SJCRH30 (cell line): ENCODE results near the gene KCNH4. TPM values are rescaled to one million over a fixed set of nuclear protein-coding genes. Genes with fewer than 3 reads are reported as not detected.
"Not testable (repeated sequence)": the region's sequence is repeated elsewhere in the genome, so short reads cannot be mapped to it uniquely, and the experiment has no call there.

ENCODE experiments used
- DNase-seq, 2 experiments: peaks; one replicate each; pipeline ENCODE4 v3.0.0-alpha.2; 2015 to 2020
- H3K27ac ChIP-seq: fragments of 250-450 bp; sonication (Bioruptor Pico); 2 replicates; pipeline ENCODE4 v1.5.1; 2020; ENCODE audit warnings: mild to moderate bottlenecking, moderate library complexity
- H3K27me3 ChIP-seq: fragments of 250-450 bp; sonication (Bioruptor Pico); 2 replicates; pipeline ENCODE4 v1.5.1; 2020; ENCODE audit warnings: mild to moderate bottlenecking, moderate library complexity
- H3K36me3 ChIP-seq: fragments of 250-450 bp; sonication (Bioruptor Pico); 2 replicates; pipeline ENCODE4 v1.5.1; 2020; ENCODE audit warnings: mild to moderate bottlenecking, moderate library complexity
- H3K4me1 ChIP-seq: fragments of 250-450 bp; sonication (Bioruptor Pico); 2 replicates; pipeline ENCODE4 v1.5.1; 2020; ENCODE audit warnings: mild to moderate bottlenecking, moderate library complexity
- H3K4me3 ChIP-seq: fragments of 250-450 bp; sonication (Bioruptor Pico); 2 replicates; pipeline ENCODE4 v1.5.1; 2020; ENCODE audit warnings: mild to moderate bottlenecking, moderate library complexity
- H3K9me3 ChIP-seq: fragments of 250-450 bp; sonication (Bioruptor Pico); replicated peaks from 2 replicates; pipeline ENCODE4 v1.5.1; 2020; ENCODE audit warnings: mild to moderate bottlenecking, moderate library complexity
- total RNA-seq: library from RNA; depleted of rRNA; stranded (reverse); fragments of >200 nt; shearing (Covaris generic); gene quantifications from 2 replicates; pipeline ENCODE4 v1.2.3, GENCODE V29; 2014

The KCNH4 gene
- total RNA-seq, 1 experiment from 2014 or later = 0.04 TPM

- H3K27ac ChIP-seq, DNase-seq, H3K4me3 ChIP-seq, H3K4me1 ChIP-seq, H3K9me3 ChIP-seq, H3K27me3 ChIP-seq: not testable (repeated sequence)
- peaks cover 15% of the 10 kb centered on the region for H3K36me3 ChIP-seq
Measured at GRCh38 chr17:42143138-42143537, 37.8 kb downstream of the KCNH4 start.

GRCh38 chr17:42142371-42142896 is 38.5 kb downstream of the KCNH4 start:
- no peak overlapping the region for H3K27ac ChIP-seq
- H3K4me1 ChIP-seq = peaks cover 4% of the 10 kb centered on the region; the same call in 1 of the 2 replicates
- DNase-seq = peak in 1 of 2 experiments; percentile 19
- H3K9me3 ChIP-seq = no peaks in the 10 kb centered on the region
- no peak overlapping the region for H3K4me3 ChIP-seq
- peaks cover 15% of the 10 kb centered on the region for H3K36me3 ChIP-seq
- H3K27me3 ChIP-seq = no peaks in the 10 kb centered on the region

- H3K27me3 ChIP-seq = no peaks in the 10 kb centered on the region
- no peak overlapping the region for H3K4me3 ChIP-seq
- H3K36me3 ChIP-seq = peaks cover 16% of the 10 kb centered on the region
- no peaks in the 10 kb centered on the region for H3K9me3 ChIP-seq
- no peak overlapping the region for H3K27ac ChIP-seq
- H3K4me1 ChIP-seq = peaks cover 4% of the 10 kb centered on the region; the same call in 1 of the 2 replicates
- no peak for DNase-seq
Measured at GRCh38 chr17:42141382-42141781, 39.6 kb downstream of the KCNH4 start.

- H3K4me3 ChIP-seq, DNase-seq, H3K27ac ChIP-seq, H3K4me1 ChIP-seq, H3K9me3 ChIP-seq, H3K27me3 ChIP-seq: not testable (repeated sequence)
- peaks cover 17% of the 10 kb centered on the region for H3K36me3 ChIP-seq
Measured at GRCh38 chr17:42140690-42141089, 40.3 kb downstream of the KCNH4 start.

GRCh38 chr17:42138749-42139492 is 42.0 kb downstream of the KCNH4 start:
- no peak overlapping the region for H3K4me3 ChIP-seq
- H3K4me1 ChIP-seq = peaks cover 9% of the 10 kb centered on the region
- H3K27ac ChIP-seq = no peak overlapping the region
- no peaks in the 10 kb centered on the region for H3K9me3 ChIP-seq
- no peak for DNase-seq
- no peaks in the 10 kb centered on the region for H3K27me3 ChIP-seq
- H3K36me3 ChIP-seq = peaks cover 13% of the 10 kb centered on the region; the same call in 1 of the 2 replicates

GRCh38 chr17:42136654-42137051 is 44.3 kb downstream of the KCNH4 start:
- peaks cover 10% of the 10 kb centered on the region; the same call in 1 of the 2 replicates for H3K36me3 ChIP-seq
- no peak overlapping the region for H3K4me3 ChIP-seq
- no peaks in the 10 kb centered on the region for H3K9me3 ChIP-seq
- no peaks in the 10 kb centered on the region for H3K27me3 ChIP-seq
- peaks cover 19% of the 10 kb centered on the region for H3K4me1 ChIP-seq
- no peak for DNase-seq
- no peak overlapping the region for H3K27ac ChIP-seq

GRCh38 chr17:42135664-42136653 is 45.0 kb downstream of the KCNH4 start:
- no peak for DNase-seq
- no peak overlapping the region for H3K27ac ChIP-seq
- H3K27me3 ChIP-seq = no peaks in the 10 kb centered on the region
- H3K9me3 ChIP-seq = no peaks in the 10 kb centered on the region
- H3K4me3 ChIP-seq = no peak overlapping the region
- H3K4me1 ChIP-seq = peaks cover 19% of the 10 kb centered on the region
- peaks cover 5% of the 10 kb centered on the region; the same call in 1 of the 2 replicates for H3K36me3 ChIP-seq

- Histone ChIP-seq H3K9me3 (no peaks in the 10 kb centered on the region), H3K27me3 (no peaks in the 10 kb centered on the region), H3K27ac (no peak overlapping the region), H3K36me3 (peaks cover 5% of the 10 kb centered on the region; the same call in 1 of the 2 replicates), H3K4me3 (no peak overlapping the region), H3K4me1 (peaks cover 19% of the 10 kb centered on the region)
- DNase-seq = no peak
Measured at GRCh38 chr17:42135151-42135550, 45.8 kb downstream of the KCNH4 start.

- Histone ChIP-seq H3K36me3 (peaks cover 13% of the 10 kb centered on the region), H3K4me3 (no peak overlapping the region), H3K27ac (no peak overlapping the region)
Measured at GRCh38 chr17:42133461-42134041, 47.4 kb downstream of the KCNH4 start.

GRCh38 chr17:42132941-42133340 is 48.0 kb downstream of the KCNH4 start:
- peak; percentile 75 to 87 for DNase-seq
- H3K27me3 ChIP-seq = no peaks in the 10 kb centered on the region
- no peaks in the 10 kb centered on the region for H3K9me3 ChIP-seq
- no peak overlapping the region for H3K4me3 ChIP-seq
- peaks cover 19% of the 10 kb centered on the region for H3K4me1 ChIP-seq
- H3K27ac ChIP-seq = no peak overlapping the region
- peaks cover 14% of the 10 kb centered on the region for H3K36me3 ChIP-seq

More at GRCh38 chr17:42133461-42134041, 47.4 kb downstream of the KCNH4 start:
- Histone ChIP-seq H3K4me1 (peaks cover 19% of the 10 kb centered on the region), H3K27me3 (no peaks in the 10 kb centered on the region), H3K9me3 (no peaks in the 10 kb centered on the region)
- peak in 1 of 2 experiments; percentile 64 for DNase-seq

- H3K27me3 ChIP-seq = no peaks in the 10 kb centered on the region
- no peak overlapping the region for H3K27ac ChIP-seq
- H3K4me3 ChIP-seq = no peak overlapping the region
- no peak for DNase-seq
- H3K4me1 ChIP-seq = peaks cover 19% of the 10 kb centered on the region
- H3K36me3 ChIP-seq = peaks cover 16% of the 10 kb centered on the region
- no peaks in the 10 kb centered on the region for H3K9me3 ChIP-seq
Measured at GRCh38 chr17:42131981-42132432, 48.9 kb downstream of the KCNH4 start.

- H3K27me3 ChIP-seq = no peaks in the 10 kb centered on the region
- H3K9me3 ChIP-seq = no peaks in the 10 kb centered on the region
- DNase-seq = no peak
- peaks cover 14% of the 10 kb centered on the region for H3K36me3 ChIP-seq
- peaks cover 19% of the 10 kb centered on the region for H3K4me1 ChIP-seq
- H3K4me3 ChIP-seq = no peak overlapping the region
- H3K27ac ChIP-seq = no peak overlapping the region
Measured at GRCh38 chr17:42131232-42131631, 49.7 kb downstream of the KCNH4 start.

GRCh38 chr17:42130310-42130936 is 50.5 kb downstream of the KCNH4 start:
- no peak overlapping the region for H3K27ac ChIP-seq
- H3K9me3 ChIP-seq = no peaks in the 10 kb centered on the region
- DNase-seq = no peak
- no peaks in the 10 kb centered on the region for H3K27me3 ChIP-seq
- peaks cover 19% of the 10 kb centered on the region for H3K4me1 ChIP-seq
- peaks cover 19% of the 10 kb centered on the region for H3K36me3 ChIP-seq
- no peak overlapping the region for H3K4me3 ChIP-seq
